A549 treated with ZK216348 at 1 μM for 4 hours (cell line): ENCODE measurements around the gene TFDP3. TPM values are rescaled to one million over a fixed set of nuclear protein-coding genes. Genes with fewer than 3 reads are reported as not detected.

Experiments used
- total RNA-seq: library from RNA; stranded (reverse); fragments of 200-300 nt; extraction: Qiagen RNA extraction; gene quantifications from 5 replicates; pipeline ENCODE4 v1.2.3, GENCODE V29; 2022; ENCODE audit warnings: low read depth

The TFDP3 gene
- not detected in 5 replicates for total RNA-seq

GRCh38 chrX:133218329-133218728 lies at the start of gene TFDP3:
TFDP3 (minus strand) TSS chrX:133218354; CDS start chrX:133218259, 95 bp downstream.

Other genes with a start within 250 kb of the TFDP3 start
- gene USP26, start 121.2 kb downstream of the TFDP3 start, total RNA-seq, result not detected in 5 replicates
- 0.04 to 0.06 TPM (median 0.06 TPM) in 3 of 5 replicates, not detected in the others for gene GPC4, start 197.1 kb upstream of the TFDP3 start, total RNA-seq